GM18861 (cell line): Measurements from ENCODE around the gene CPXM1.

ENCODE experiments used
- ATAC-seq: cut with Tn5 transposase; IDR thresholded peaks from one replicate; pipeline ENCODE4 v1.9.1; 2021; ENCODE audit not compliant: unreplicated experiment

The CPXM1 gene

GRCh38 chr20:2750491-2751251 lies 49.8 kb downstream of the CPXM1 start:
- ATAC-seq, result no peak

- no peak for ATAC-seq
Measured at GRCh38 chr20:2749951-2750490, 50.4 kb downstream of the CPXM1 start.

- ATAC-seq, result no peak
Measured at GRCh38 chr20:2749343-2749950, 51.0 kb downstream of the CPXM1 start.

GRCh38 chr20:2748551-2749342 lies 51.7 kb downstream of the CPXM1 start:
- ATAC-seq, result no peak

- ATAC-seq, result no peak
Measured at GRCh38 chr20:2747676-2748235, 52.7 kb downstream of the CPXM1 start.

GRCh38 chr20:2746636-2747265 lies 53.7 kb downstream of the CPXM1 start:
- ATAC-seq, result no peak

- ATAC-seq, result no peak
Measured at GRCh38 chr20:2745936-2746635, 54.3 kb downstream of the CPXM1 start.

- ATAC-seq, result no peak
Measured at GRCh38 chr20:2745060-2745910, 55.1 kb downstream of the CPXM1 start.
